ENCODE results near the gene TSPAN11. TPM values are rescaled to one million over a fixed set of nuclear protein-coding genes. Genes with fewer than 3 reads are reported as not detected.

Gene TSPAN11
- polyA plus RNA-seq, 1 experiment: 0.37 TPM

GRCh38 chr12:31001581-31002360 is 75.2 kb downstream of the TSPAN11 start:
- CTCF ChIA-PET: interaction anchor here (1.5 to 1.8 kb wide), 2 partner anchors 16 to 153 kb away, joined by 4 to 5 read pairs; no protein-coding TSS in a partner anchor
- no peak overlapping the region for H3K4me3 ChIP-seq (ENCODE audit: low read depth, low read length)
- H3K27ac ChIP-seq (ENCODE audit: low read depth, low read length): no peak overlapping the region
- POLR2A ChIA-PET: no interaction called here
- peaks cover 6% of the 10 kb centered on the region for H3K27me3 ChIP-seq (ENCODE audit: control insufficient read depth, insufficient read depth, low read length)
- TF ChIP-seq CTCF (IDR thresholded peaks at IDR 0.05; ENCODE audit: low read depth, low read length): no peak
- DNase-seq (ENCODE audit: low read depth, low spot score): no peak
- H3K9me3 ChIP-seq (ENCODE audit: control insufficient read depth, insufficient read depth, low read length): no peaks in the 10 kb centered on the region; the same call in 1 of the 2 replicates

- ChIA-PET POLR2A (no interaction called here), CTCF (no interaction called here)
- Histone ChIP-seq H3K4me3 (ENCODE audit: low read depth, low read length) (no peak overlapping the region), H3K27me3 (ENCODE audit: control insufficient read depth, insufficient read depth, low read length) (peaks cover 6% of the 10 kb centered on the region), H3K9me3 (ENCODE audit: control insufficient read depth, insufficient read depth, low read length) (no peaks in the 10 kb centered on the region; the same call in 1 of the 2 replicates), H3K27ac (ENCODE audit: low read depth, low read length) (no peak overlapping the region)
- no peak for TF ChIP-seq CTCF (IDR thresholded peaks at IDR 0.05; ENCODE audit: low read depth, low read length)
- no peak for DNase-seq (ENCODE audit: low read depth, low spot score)
Measured at GRCh38 chr12:31002361-31002725, 75.8 kb downstream of the TSPAN11 start.

GRCh38 chr12:31002999-31003398 is 76.5 kb downstream of the TSPAN11 start:
- no peak for TF ChIP-seq CTCF (IDR thresholded peaks at IDR 0.05; ENCODE audit: low read depth, low read length)
- CTCF ChIA-PET: interaction anchor here (1.5 kb wide), 1 partner anchor 25 kb away, joined by 3 read pairs; no protein-coding TSS in a partner anchor
- DNase-seq (ENCODE audit: low read depth, low spot score): no peak

GRCh38 chr12:31003861-31004640 is 77.5 kb downstream of the TSPAN11 start:
- POLR2A ChIA-PET: no interaction called here
- Histone ChIP-seq H3K27me3 (ENCODE audit: control insufficient read depth, insufficient read depth, low read length) (peaks cover 6% of the 10 kb centered on the region), H3K9me3 (ENCODE audit: control insufficient read depth, insufficient read depth, low read length) (no peaks in the 10 kb centered on the region; the same call in 1 of the 2 replicates), H3K27ac (ENCODE audit: low read depth, low read length) (no peak overlapping the region), H3K4me3 (ENCODE audit: low read depth, low read length) (no peak overlapping the region)
- CTCF ChIA-PET: interaction anchor here (1.5 kb wide), 1 partner anchor 24 kb away, joined by 3 read pairs; no protein-coding TSS in a partner anchor
- DNase-seq (ENCODE audit: low read depth, low spot score): no peak
- TF ChIP-seq CTCF (IDR thresholded peaks at IDR 0.05; ENCODE audit: low read depth, low read length): no peak

More at GRCh38 chr12:31002999-31003398, 76.5 kb downstream of the TSPAN11 start:
- Histone ChIP-seq H3K27me3 (ENCODE audit: control insufficient read depth, insufficient read depth, low read length) (peaks cover 6% of the 10 kb centered on the region), H3K9me3 (ENCODE audit: control insufficient read depth, insufficient read depth, low read length) (no peaks in the 10 kb centered on the region; the same call in 1 of the 2 replicates), H3K27ac (ENCODE audit: low read depth, low read length) (peak overlapping the region; percentile 11), H3K4me3 (ENCODE audit: low read depth, low read length) (no peak overlapping the region)
- POLR2A ChIA-PET: no interaction called here

GRCh38 chr12:31004666-31005065 is 78.1 kb downstream of the TSPAN11 start:
- Histone ChIP-seq H3K4me3 (ENCODE audit: low read depth, low read length) (no peak overlapping the region), H3K27me3 (ENCODE audit: control insufficient read depth, insufficient read depth, low read length) (peaks cover 6% of the 10 kb centered on the region), H3K9me3 (ENCODE audit: control insufficient read depth, insufficient read depth, low read length) (no peaks in the 10 kb centered on the region; the same call in 1 of the 2 replicates), H3K27ac (ENCODE audit: low read depth, low read length) (no peak overlapping the region)
- CTCF ChIA-PET: no interaction called here
- TF ChIP-seq CTCF (IDR thresholded peaks at IDR 0.05; ENCODE audit: low read depth, low read length): no peak
- DNase-seq (ENCODE audit: low read depth, low spot score): no peak
- POLR2A ChIA-PET: no interaction called here
